ENCODE measurements around the gene MITF. TPM values are rescaled to one million over a fixed set of nuclear protein-coding genes. Genes with fewer than 3 reads are reported as not detected.

Gene MITF
- total and polyA plus RNA-seq, 2 donors (not counting 1 experiment from before 2014, with no cell fraction given), result 0.10 TPM; not detected in 1

DNA sequence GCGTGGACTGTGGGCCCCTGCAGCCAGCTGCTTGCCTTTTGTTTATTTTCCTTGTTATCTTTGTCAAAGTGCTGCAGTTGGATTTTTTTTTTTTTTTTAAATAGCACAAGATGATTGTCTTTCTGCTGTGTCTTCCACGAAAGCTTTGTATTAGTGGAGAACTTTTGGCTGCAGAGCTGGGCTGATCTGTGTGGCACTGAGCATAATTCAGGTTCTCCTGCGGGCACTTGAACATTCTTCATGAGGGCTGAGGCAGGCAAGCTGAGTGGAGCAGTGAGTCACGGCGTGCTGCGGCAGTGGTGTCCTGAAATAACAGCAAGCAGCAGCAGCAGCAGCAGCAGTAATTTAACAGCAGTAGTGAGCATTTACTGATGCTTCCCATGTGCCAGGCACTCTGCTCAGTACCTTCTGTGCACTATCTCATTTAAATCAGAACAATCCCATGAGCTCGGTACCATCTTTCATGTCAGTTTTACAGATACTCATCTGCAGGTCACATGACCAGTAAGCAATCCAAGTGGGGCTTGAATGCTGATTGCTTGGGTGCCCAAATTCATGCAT lies 45.8 kb downstream of the MITF start:
- Mint-ChIP-seq H3K4me1 (no peaks in the 10 kb centered on the region), H3K27me3 (no peaks in the 10 kb centered on the region), H3K4me3 (no peak overlapping the region), H3K9me3 (ENCODE audit: insufficient read depth) (no peaks in the 10 kb centered on the region), H3K27ac (no peak overlapping the region)
- ATAC-seq (ENCODE audit: low read depth), result no peak
- peaks cover 0 to 3% (median 0%) of the 10 kb centered on the region in 3 donors for H3K9me3 ChIP-seq (ENCODE audit: control extremely low read depth in 1 of 3, control insufficient read depth in 2 of 3, insufficient read depth in 1 of 3, low read length in 2 of 3)
- no peak overlapping the region for H3K27ac ChIP-seq (ENCODE audit: low read length in 2 of 2)
- no peak overlapping the region for H3K4me2 ChIP-seq (replicated peaks; ENCODE audit: low read depth, low read length, poor library complexity, severe bottlenecking)
- H3K79me2 ChIP-seq (ENCODE audit: control insufficient read depth, insufficient read depth, low read length), result no peaks in the 10 kb centered on the region
- H3K36me3 ChIP-seq (replicated peaks in 1 of 2; ENCODE audit: control extremely low read depth in 1 of 2, control insufficient read depth in 1 of 2, extremely low read depth in 1 of 2, insufficient read depth in 2 of 2, low read length in 1 of 2), result no peaks in the 10 kb centered on the region
- ChIA-PET POLR2A (no interaction called here), CTCF (no interaction called here)
- H3K4me3 ChIP-seq (ENCODE audit: control extremely low read depth in 1 of 5, extremely low read depth in 1 of 5, insufficient read depth in 1 of 5, low read depth in 2 of 5, low read length in 4 of 5), result no peak overlapping the region
- 82% methylated on average over 7 of the region's 7 CpGs for WGBS (ENCODE audit: insufficient coverage)
- intact Hi-C loops (cut with micrococcal nuclease), result no loop called here
- DNase-seq, result no peak
- TF ChIP-seq EZH2 (IDR thresholded peaks at IDR 0.05; ENCODE audit: borderline replicate concordance, insufficient read depth, low read depth, low read length, poor library complexity, severe bottlenecking), result no peak
- TF ChIP-seq, protein P1, sequence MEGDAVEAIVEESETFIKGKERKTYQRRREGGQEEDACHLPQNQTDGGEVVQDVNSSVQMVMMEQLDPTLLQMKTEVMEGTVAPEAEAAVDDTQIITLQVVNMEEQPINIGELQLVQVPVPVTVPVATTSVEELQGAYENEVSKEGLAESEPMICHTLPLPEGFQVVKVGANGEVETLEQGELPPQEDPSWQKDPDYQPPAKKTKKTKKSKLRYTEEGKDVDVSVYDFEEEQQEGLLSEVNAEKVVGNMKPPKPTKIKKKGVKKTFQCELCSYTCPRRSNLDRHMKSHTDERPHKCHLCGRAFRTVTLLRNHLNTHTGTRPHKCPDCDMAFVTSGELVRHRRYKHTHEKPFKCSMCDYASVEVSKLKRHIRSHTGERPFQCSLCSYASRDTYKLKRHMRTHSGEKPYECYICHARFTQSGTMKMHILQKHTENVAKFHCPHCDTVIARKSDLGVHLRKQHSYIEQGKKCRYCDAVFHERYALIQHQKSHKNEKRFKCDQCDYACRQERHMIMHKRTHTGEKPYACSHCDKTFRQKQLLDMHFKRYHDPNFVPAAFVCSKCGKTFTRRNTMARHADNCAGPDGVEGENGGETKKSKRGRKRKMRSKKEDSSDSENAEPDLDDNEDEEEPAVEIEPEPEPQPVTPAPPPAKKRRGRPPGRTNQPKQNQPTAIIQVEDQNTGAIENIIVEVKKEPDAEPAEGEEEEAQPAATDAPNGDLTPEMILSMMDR (IDR thresholded peaks at IDR 0.05), result no peak
- H3K4me1 ChIP-seq (ENCODE audit: control insufficient read depth in 2 of 2, insufficient read depth in 2 of 2, low read length in 2 of 2), result no peaks in the 10 kb centered on the region
- no peak overlapping the region for H3K9ac ChIP-seq (ENCODE audit: low read length)
- no peaks in the 10 kb centered on the region for H4K20me1 ChIP-seq (ENCODE audit: control insufficient read depth, insufficient read depth, low read length, poor library complexity, severe bottlenecking)
- peaks cover 0 to 5% (median 0%) of the 10 kb centered on the region in 4 experiments for H3K27me3 ChIP-seq (replicated peaks in 1 of 4; ENCODE audit: control extremely low read depth in 1 of 4, control insufficient read depth in 3 of 4, insufficient read depth in 4 of 4, low read length in 3 of 4)
- H2AFZ ChIP-seq (ENCODE audit: insufficient read depth, low read depth, low read length, poor library complexity, severe bottlenecking), result no peak overlapping the region

DNA sequence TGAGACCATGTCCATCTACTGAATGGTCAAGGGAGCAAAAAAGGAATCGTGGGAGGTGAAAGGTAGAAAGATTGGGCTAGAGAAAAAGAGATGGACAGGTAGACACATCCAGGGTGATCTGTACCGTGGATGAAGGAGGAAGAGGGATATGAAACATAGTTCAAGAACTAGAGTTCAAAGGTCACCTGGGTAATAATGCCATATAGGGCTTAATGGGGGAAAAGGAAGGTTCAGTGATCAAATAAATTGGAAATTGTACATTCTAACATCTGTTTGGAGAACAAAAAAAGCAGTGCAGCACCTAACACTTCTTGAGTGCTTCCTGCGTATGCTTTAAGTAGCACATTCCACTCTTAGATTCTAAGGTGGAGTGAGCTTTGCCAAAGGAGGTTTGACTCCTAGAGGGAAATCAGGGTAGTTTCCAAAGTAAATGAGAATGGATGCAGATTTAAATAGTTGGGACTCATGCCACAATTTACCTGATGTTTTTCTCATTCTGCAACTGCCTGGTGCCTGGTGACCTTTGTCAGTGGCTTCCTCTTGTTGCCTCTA lies 46.6 kb downstream of the MITF start:
- H3K4me2 ChIP-seq (replicated peaks; ENCODE audit: low read depth, low read length, poor library complexity, severe bottlenecking), result no peak overlapping the region
- POLR2A ChIA-PET, result no interaction called here
- ATAC-seq (ENCODE audit: low read depth) (no peak), DNase-seq (no peak)
- no peaks in the 10 kb centered on the region for H3K27me3 Mint-ChIP-seq
- peaks cover 0 to 5% (median 0%) of the 10 kb centered on the region in 4 experiments for H3K27me3 ChIP-seq (replicated peaks in 1 of 4; ENCODE audit: control extremely low read depth in 1 of 4, control insufficient read depth in 3 of 4, insufficient read depth in 4 of 4, low read length in 3 of 4)
- H4K20me1 ChIP-seq (ENCODE audit: control insufficient read depth, insufficient read depth, low read length, poor library complexity, severe bottlenecking), result no peaks in the 10 kb centered on the region
- no peaks in the 10 kb centered on the region for H3K4me1 Mint-ChIP-seq
- H3K4me3 Mint-ChIP-seq, result no peak overlapping the region
- WGBS (ENCODE audit: insufficient coverage), result 90% methylated on average over 3 of the region's 3 CpGs
- no peak overlapping the region for H3K27ac Mint-ChIP-seq
- H3K4me3 ChIP-seq (ENCODE audit: control extremely low read depth in 1 of 5, extremely low read depth in 1 of 5, insufficient read depth in 1 of 5, low read depth in 2 of 5, low read length in 4 of 5), result no peak overlapping the region
- CTCF ChIA-PET, result no interaction called here
- no peaks in the 10 kb centered on the region for H3K79me2 ChIP-seq (ENCODE audit: control insufficient read depth, insufficient read depth, low read length)
- TF ChIP-seq, protein P1 (IDR thresholded peaks at IDR 0.05), result no peak
- no peak for TF ChIP-seq EZH2 (IDR thresholded peaks at IDR 0.05; ENCODE audit: borderline replicate concordance, insufficient read depth, low read depth, low read length, poor library complexity, severe bottlenecking)
- no peaks in the 10 kb centered on the region for H3K36me3 ChIP-seq (replicated peaks in 1 of 2; ENCODE audit: control extremely low read depth in 1 of 2, control insufficient read depth in 1 of 2, extremely low read depth in 1 of 2, insufficient read depth in 2 of 2, low read length in 1 of 2)
- H3K4me1 ChIP-seq (ENCODE audit: control insufficient read depth in 2 of 2, insufficient read depth in 2 of 2, low read length in 2 of 2), result no peaks in the 10 kb centered on the region
- no peak overlapping the region for H2AFZ ChIP-seq (ENCODE audit: insufficient read depth, low read depth, low read length, poor library complexity, severe bottlenecking)
- H3K9me3 ChIP-seq (ENCODE audit: control extremely low read depth in 1 of 3, control insufficient read depth in 2 of 3, insufficient read depth in 1 of 3, low read length in 2 of 3), result peaks cover 0 to 3% (median 0%) of the 10 kb centered on the region in 3 donors
- intact Hi-C loops (cut with micrococcal nuclease), result no loop called here
- H3K27ac ChIP-seq (ENCODE audit: low read length in 2 of 2), result no peak overlapping the region
- H3K9ac ChIP-seq (ENCODE audit: low read length), result no peak overlapping the region
- no peaks in the 10 kb centered on the region for H3K9me3 Mint-ChIP-seq (ENCODE audit: insufficient read depth)
